Smooth muscle cell (in vitro differentiated cells): Measurements from ENCODE around the gene NUDT4. TPM values are rescaled to one million over a fixed set of nuclear protein-coding genes. Genes with fewer than 3 reads are reported as not detected.
"Not testable (repeated sequence)": the region's sequence is repeated elsewhere in the genome, so short reads cannot be mapped to it uniquely, and the experiment has no call there.

Experiments
- DNase-seq: peaks from one replicate; lab custom pipeline; 2025; ENCODE audit not compliant: unreplicated experiment; lab: John Stamatoyannopoulos, UW
- H2AFZ ChIP-seq: fragments of 200-600 bp; sonication (generic); 2 replicates; pipeline ENCODE4 v1.6.0; 2016; ENCODE audit warnings: antibody characterized with exemption, low read depth, mild to moderate bottlenecking
- H3F3A ChIP-seq: fragments of 200-600 bp; sonication (generic); 2 replicates; pipeline ENCODE4 v1.6.0; 2017; ENCODE audit warnings: antibody characterized with exemption, low read depth
- H3K27ac ChIP-seq: fragments of 200-600 bp; sonication (generic); 2 replicates; pipeline ENCODE4 v1.5.1; 2016; ENCODE audit warnings: low read depth, mild to moderate bottlenecking
- H3K27me3 ChIP-seq: fragments of 200-600 bp; sonication (generic); 2 replicates; pipeline ENCODE4 v1.6.1; 2016; ENCODE audit warnings: low read depth, mild to moderate bottlenecking
- H3K36me3 ChIP-seq: fragments of 200-600 bp; sonication (generic); 2 replicates; pipeline ENCODE4 v1.5.1; 2016; ENCODE audit warnings: low read depth
- H3K4me1 ChIP-seq: fragments of 200-600 bp; sonication (generic); 2 replicates; pipeline ENCODE4 v1.5.1; 2016; ENCODE audit warnings: low read depth
- H3K4me2 ChIP-seq: fragments of 200-600 bp; sonication (generic); 2 replicates; pipeline ENCODE4 v1.6.0; 2016; ENCODE audit warnings: mild to moderate bottlenecking
- H3K4me3 ChIP-seq: fragments of 200-600 bp; sonication (generic); 2 replicates; pipeline ENCODE4 v1.5.1; 2016; ENCODE audit warnings: mild to moderate bottlenecking
- H3K79me2 ChIP-seq: fragments of 200-600 bp; sonication (generic); 2 replicates; pipeline ENCODE4 v1.6.0; 2016; ENCODE audit warnings: low read depth, mild to moderate bottlenecking
- H3K9ac ChIP-seq: fragments of 200-600 bp; sonication (generic); 2 replicates; pipeline ENCODE4 v1.6.0; 2016; ENCODE audit warnings: low read depth
- H3K9me3 ChIP-seq: fragments of 200-600 bp; sonication (generic); replicated peaks from 2 replicates; pipeline ENCODE4 v1.5.1; 2016; ENCODE audit warnings: low read depth
- H4K20me1 ChIP-seq: fragments of 200-600 bp; sonication (generic); 2 replicates; pipeline ENCODE4 v1.6.0; 2016; ENCODE audit warnings: low read depth
- WGBS: methylation state at CpG from one replicate; pipeline ENCODE4 v1.1.7; 2016; ENCODE audit warnings: low lambda C conversion rate; 5-methylcytosine and 5-hydroxymethylcytosine counted together
- polyA plus RNA-seq: library from polyadenylated mRNA; unstranded; fragments of >200 nt; fragmentation: Nextera tagmentation; extraction: Ambion mirVana; gene quantifications from 2 replicates; pipeline ENCODE4 v1.2.1, GENCODE V29; 2016
- total RNA-seq: library from RNA; depleted of rRNA; stranded (reverse); fragments of >200 nt; gene quantifications from 2 replicates; pipeline ENCODE4 v1.2.3, GENCODE V29; 2014
- TF ChIP-seq, protein P1 (sequence below): fragments of 200-600 bp; sonication (generic); IDR thresholded peaks from 2 replicates; pipeline ENCODE4 v1.5.1; 2017; ENCODE audit warnings: borderline replicate concordance, mild to moderate bottlenecking, antibody characterized with exemption; ENCODE audit not compliant: insufficient read depth, poor library complexity, severe bottlenecking

NUDT4 gene
- total and polyA plus RNA-seq, 2 experiments from 2014 or later: 53.9 to 83.2 TPM

DNA sequence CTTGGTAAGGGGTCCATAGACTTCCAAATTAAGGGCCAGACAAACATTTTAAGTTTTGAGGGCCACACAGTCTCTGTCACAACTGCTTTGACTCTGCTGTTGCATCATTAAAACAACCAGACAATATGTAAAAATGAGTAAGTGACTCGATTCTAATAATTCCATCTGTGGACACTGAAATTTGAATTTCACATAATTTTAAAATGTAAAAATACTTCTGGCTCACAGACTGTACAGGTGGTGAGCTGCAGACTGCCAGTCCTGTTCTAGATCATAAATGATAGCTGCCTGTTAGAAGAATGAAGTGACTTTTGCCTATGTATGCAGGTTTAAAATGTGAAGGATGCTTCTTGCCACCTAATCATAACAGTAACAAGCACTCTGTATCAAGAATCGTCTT, 15.7 kb downstream of the NUDT4 start:
- H3K4me3 ChIP-seq: no peak overlapping the region
- TF ChIP-seq, protein P1, sequence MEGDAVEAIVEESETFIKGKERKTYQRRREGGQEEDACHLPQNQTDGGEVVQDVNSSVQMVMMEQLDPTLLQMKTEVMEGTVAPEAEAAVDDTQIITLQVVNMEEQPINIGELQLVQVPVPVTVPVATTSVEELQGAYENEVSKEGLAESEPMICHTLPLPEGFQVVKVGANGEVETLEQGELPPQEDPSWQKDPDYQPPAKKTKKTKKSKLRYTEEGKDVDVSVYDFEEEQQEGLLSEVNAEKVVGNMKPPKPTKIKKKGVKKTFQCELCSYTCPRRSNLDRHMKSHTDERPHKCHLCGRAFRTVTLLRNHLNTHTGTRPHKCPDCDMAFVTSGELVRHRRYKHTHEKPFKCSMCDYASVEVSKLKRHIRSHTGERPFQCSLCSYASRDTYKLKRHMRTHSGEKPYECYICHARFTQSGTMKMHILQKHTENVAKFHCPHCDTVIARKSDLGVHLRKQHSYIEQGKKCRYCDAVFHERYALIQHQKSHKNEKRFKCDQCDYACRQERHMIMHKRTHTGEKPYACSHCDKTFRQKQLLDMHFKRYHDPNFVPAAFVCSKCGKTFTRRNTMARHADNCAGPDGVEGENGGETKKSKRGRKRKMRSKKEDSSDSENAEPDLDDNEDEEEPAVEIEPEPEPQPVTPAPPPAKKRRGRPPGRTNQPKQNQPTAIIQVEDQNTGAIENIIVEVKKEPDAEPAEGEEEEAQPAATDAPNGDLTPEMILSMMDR: no peak
- no peak for DNase-seq
- no peak overlapping the region for H3K9ac ChIP-seq
- H3K79me2 ChIP-seq: peaks cover 69% of the 10 kb centered on the region
- H3K4me2 ChIP-seq: no peak overlapping the region
- H3K9me3 ChIP-seq: no peaks in the 10 kb centered on the region
- no peaks in the 10 kb centered on the region for H3K4me1 ChIP-seq
- WGBS: 100% methylated on average over 2 of the region's 2 CpGs
- no peak overlapping the region for H3K27ac ChIP-seq
- H3K27me3 ChIP-seq: no peaks in the 10 kb centered on the region
- no peak overlapping the region for H2AFZ ChIP-seq
- peaks cover 86% of the 10 kb centered on the region for H4K20me1 ChIP-seq
- peaks cover 10% of the 10 kb centered on the region for H3K36me3 ChIP-seq
- peaks cover 7% of the 10 kb centered on the region for H3F3A ChIP-seq

- 97% methylated on average over 12 of the region's 12 CpGs for WGBS
- TF ChIP-seq, protein P1: no peak
- H3F3A ChIP-seq: peaks cover 4% of the 10 kb centered on the region
Observed at GRCh38 chr12:93397412-93397811, 19.7 kb downstream of the NUDT4 start.

GRCh38 chr12:93399183-93399863, 21.6 kb downstream of the NUDT4 start:
- H3K9me3 ChIP-seq, H3K4me1 ChIP-seq, H3K9ac ChIP-seq, H3K4me2 ChIP-seq, H2AFZ ChIP-seq, H3K4me3 ChIP-seq, DNase-seq, H3F3A ChIP-seq, H3K27ac ChIP-seq, H3K27me3 ChIP-seq: not testable (repeated sequence)
- Histone ChIP-seq H3K79me2 (peaks cover 19% of the 10 kb centered on the region), H4K20me1 (peaks cover 35% of the 10 kb centered on the region), H3K36me3 (peaks cover 18% of the 10 kb centered on the region)
- no CpG with 5 or more reads among the region's 5 CpGs for WGBS

More at GRCh38 chr12:93397412-93397811, 19.7 kb downstream of the NUDT4 start:
- Histone ChIP-seq H3K4me3 (no peak overlapping the region), H3K9me3 (no peaks in the 10 kb centered on the region), H3K27me3 (no peaks in the 10 kb centered on the region), H2AFZ (no peak overlapping the region), H3K4me1 (no peaks in the 10 kb centered on the region), H3K79me2 (peaks cover 31% of the 10 kb centered on the region), H4K20me1 (peaks cover 47% of the 10 kb centered on the region), H3K4me2 (no peak overlapping the region), H3K36me3 (peaks cover 10% of the 10 kb centered on the region), H3K9ac (no peak overlapping the region), H3K27ac (no peak overlapping the region)
- DNase-seq: no peak

DNA sequence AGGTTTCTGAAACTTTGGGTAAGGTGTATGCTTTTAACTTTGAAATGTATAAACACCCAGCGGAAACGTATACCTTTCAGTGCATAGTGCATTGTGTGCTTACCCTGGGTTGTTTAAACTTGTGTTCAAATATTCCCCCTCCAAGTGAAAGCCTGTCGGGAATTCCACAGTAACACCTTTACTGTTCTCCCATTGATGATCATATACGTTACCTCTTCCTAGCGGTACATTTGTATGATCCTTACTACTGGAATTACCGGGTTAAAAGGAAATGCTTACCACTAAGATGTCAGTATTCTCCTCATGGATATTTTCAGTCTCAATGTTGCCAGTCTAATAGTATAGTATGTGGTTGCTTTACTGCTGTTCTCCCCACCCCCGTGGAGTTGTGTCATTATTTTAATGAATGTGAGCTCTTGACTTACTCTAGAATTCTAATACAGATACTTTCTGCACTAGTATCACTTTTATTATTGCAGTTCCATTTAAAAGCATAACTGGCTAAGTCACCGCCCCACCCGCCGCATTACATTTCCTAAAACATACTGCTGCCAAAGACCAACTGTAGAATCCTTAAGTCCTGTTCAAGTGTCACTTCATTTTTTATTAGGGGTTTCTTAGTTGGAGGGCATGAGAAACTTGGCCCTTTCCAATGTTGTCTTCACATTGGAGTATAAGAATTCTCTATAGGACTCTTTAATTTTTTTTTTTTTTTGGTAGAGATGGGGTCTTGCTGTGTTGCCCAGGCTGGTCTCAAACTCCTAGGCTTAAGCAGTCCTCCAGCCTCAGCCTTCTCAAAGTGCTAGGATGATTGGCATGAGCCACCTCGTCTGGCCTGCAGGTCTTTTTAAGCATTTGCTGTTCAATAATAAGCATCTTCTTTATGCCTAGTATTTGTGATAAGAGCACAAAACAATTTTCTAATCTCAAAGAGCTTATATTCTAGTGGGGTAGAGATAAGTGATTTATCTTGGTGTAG, 24.9 kb downstream of the NUDT4 start:
- Histone ChIP-seq H3F3A (peaks cover 21% of the 10 kb centered on the region), H3K4me3 (no peak overlapping the region), H2AFZ (no peak overlapping the region), H3K27me3 (no peaks in the 10 kb centered on the region), H4K20me1 (peaks cover 4% of the 10 kb centered on the region), H3K79me2 (no peaks in the 10 kb centered on the region), H3K9ac (no peak overlapping the region), H3K27ac (no peak overlapping the region), H3K4me2 (no peak overlapping the region), H3K36me3 (peaks cover 11% of the 10 kb centered on the region), H3K9me3 (no peaks in the 10 kb centered on the region), H3K4me1 (no peaks in the 10 kb centered on the region)
- TF ChIP-seq, protein P1: no peak
- WGBS: 95% methylated on average over 11 of the region's 11 CpGs
- no peak for DNase-seq
